NCI-H2227 (cell line): Measurements from ENCODE around the gene PRSS27.

Experiments
- DNase-seq: peaks from one replicate; lab custom pipeline; 2025; ENCODE audit not compliant: unreplicated experiment; lab: John Stamatoyannopoulos, UW

PRSS27 gene

GRCh38 chr16:2720064-2720457 lies at the start of gene PRSS27:
Gene PRSS27 (minus strand): TSS chr16:2720224. CDS start chr16:2720160, 64 bp downstream.
- no peak for DNase-seq

- DNase-seq: no peak
These were observed 49.6 kb upstream of the PRSS27 start for GRCh38 chr16:2769675-2770056.

- DNase-seq: no peak
These were observed 49.1 kb upstream of the PRSS27 start for GRCh38 chr16:2769100-2769529.

GRCh38 chr16:2768403-2769089 lies 48.5 kb upstream of the PRSS27 start:
- no peak for DNase-seq

GRCh38 chr16:2767891-2768290 lies 47.9 kb upstream of the PRSS27 start:
- DNase-seq: no peak

- DNase-seq: no peak
These were observed 47.2 kb upstream of the PRSS27 start for GRCh38 chr16:2767140-2767731.

GRCh38 chr16:2766430-2767139 lies 46.6 kb upstream of the PRSS27 start:
- DNase-seq: no peak

- DNase-seq: no peak
These were observed 45.7 kb upstream of the PRSS27 start for GRCh38 chr16:2765462-2766404.

- DNase-seq: no peak
These were observed 44.7 kb upstream of the PRSS27 start for GRCh38 chr16:2764718-2765117.

- no peak for DNase-seq
These were observed 43.1 kb upstream of the PRSS27 start for GRCh38 chr16:2763173-2763572.

GRCh38 chr16:2762711-2763110 lies 42.7 kb upstream of the PRSS27 start:
- DNase-seq: no peak

GRCh38 chr16:2761886-2762583 lies 42.0 kb upstream of the PRSS27 start:
- no peak for DNase-seq

GRCh38 chr16:2761472-2761871 lies 41.4 kb upstream of the PRSS27 start:
- DNase-seq: no peak

GRCh38 chr16:2757344-2757743 lies 37.3 kb upstream of the PRSS27 start:
- DNase-seq: no peak

GRCh38 chr16:2756288-2757015 lies 36.4 kb upstream of the PRSS27 start:
- DNase-seq: no peak

- DNase-seq: no peak
These were observed 35.1 kb upstream of the PRSS27 start for GRCh38 chr16:2755158-2755557.

- DNase-seq: no peak
These were observed 33.7 kb upstream of the PRSS27 start for GRCh38 chr16:2753733-2754020.

GRCh38 chr16:2752850-2753732 lies 33.1 kb upstream of the PRSS27 start:
- peak; percentile 93 for DNase-seq
